ENCODE results near the gene C10orf71. TPM values are rescaled to one million over a fixed set of nuclear protein-coding genes. Genes with fewer than 3 reads are reported as not detected.

The C10orf71 gene
- total and polyA plus RNA-seq, 4 donors = under 0.01 to 0.27 (median 0.06) TPM; not detected in 1

DNA sequence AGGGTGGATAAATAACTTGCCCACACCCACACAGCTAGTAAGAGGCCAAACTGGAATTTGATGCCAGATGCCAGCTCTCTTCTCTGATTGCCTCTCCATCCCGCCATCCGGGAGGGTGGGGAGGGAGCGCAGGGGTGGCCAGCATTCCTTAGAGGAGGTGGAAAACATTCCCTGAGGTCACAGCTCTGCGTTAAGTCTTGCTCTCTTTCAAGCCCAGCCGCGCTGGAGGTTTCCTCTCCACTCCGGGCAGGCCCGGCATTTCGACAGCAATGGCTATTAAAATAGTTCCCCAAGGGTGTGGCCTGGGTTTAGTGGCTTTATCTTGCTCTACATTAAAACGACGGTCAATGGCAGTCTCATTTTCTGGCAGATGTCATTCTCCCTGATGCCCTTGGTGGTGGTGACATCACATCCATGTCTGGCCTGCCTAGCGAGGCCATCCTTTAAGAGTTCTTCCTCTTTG is 16.1 kb upstream of the C10orf71 start:
- 75% methylated on average over 9 of the region's 12 CpGs for WGBS (ENCODE audit: insufficient coverage)
- H3K36me3 ChIP-seq (ENCODE audit: control insufficient read depth, insufficient read depth, low read length) = no peaks in the 10 kb centered on the region
- no peak for DNase-seq (ENCODE audit: low read depth in 4 of 6, low spot score in 6 of 6)
- H3K4me3 ChIP-seq (ENCODE audit: low read depth, low read length) = no peak overlapping the region
- no peaks in the 10 kb centered on the region for H3K4me1 ChIP-seq (ENCODE audit: control insufficient read depth, insufficient read depth, low read length)
- no peaks in the 10 kb centered on the region for H3K27me3 ChIP-seq (ENCODE audit: control insufficient read depth, insufficient read depth, low read length)
- H3K27ac ChIP-seq (ENCODE audit: low read depth, low read length) = no peak overlapping the region
- no peaks in the 10 kb centered on the region for H3K9me3 ChIP-seq (ENCODE audit: control insufficient read depth, insufficient read depth, low read length)

DNA sequence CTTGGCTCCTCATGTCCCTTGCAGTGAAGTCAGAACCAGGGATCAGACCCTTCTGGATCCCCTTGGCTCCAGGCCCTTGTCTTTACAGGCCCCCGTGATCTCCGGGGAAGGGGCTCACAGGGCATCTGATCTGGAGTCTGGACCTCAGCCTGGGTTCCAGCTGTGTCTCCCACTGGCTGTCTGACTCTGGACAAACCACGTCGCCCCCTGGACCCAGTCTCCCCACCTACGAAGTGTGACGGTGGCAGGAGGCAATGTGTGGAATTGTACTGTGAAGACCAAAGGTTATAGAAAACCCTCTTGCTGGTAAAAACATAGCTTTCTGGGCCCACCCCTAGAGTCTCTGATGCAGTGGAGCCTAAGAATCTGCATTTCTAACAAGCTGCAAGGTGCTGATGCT is 15.5 kb upstream of the C10orf71 start:
- Histone ChIP-seq H3K9me3 (ENCODE audit: control insufficient read depth, insufficient read depth, low read length) (no peaks in the 10 kb centered on the region), H3K4me3 (ENCODE audit: low read depth, low read length) (no peak overlapping the region), H3K36me3 (ENCODE audit: control insufficient read depth, insufficient read depth, low read length) (no peaks in the 10 kb centered on the region), H3K27me3 (ENCODE audit: control insufficient read depth, insufficient read depth, low read length) (no peaks in the 10 kb centered on the region), H3K4me1 (ENCODE audit: control insufficient read depth, insufficient read depth, low read length) (no peaks in the 10 kb centered on the region), H3K27ac (ENCODE audit: low read depth, low read length) (no peak overlapping the region)
- no peak for DNase-seq (ENCODE audit: low read depth in 4 of 6, low spot score in 6 of 6)
- WGBS (ENCODE audit: insufficient coverage) = 94% methylated on average over 4 of the region's 6 CpGs

DNA sequence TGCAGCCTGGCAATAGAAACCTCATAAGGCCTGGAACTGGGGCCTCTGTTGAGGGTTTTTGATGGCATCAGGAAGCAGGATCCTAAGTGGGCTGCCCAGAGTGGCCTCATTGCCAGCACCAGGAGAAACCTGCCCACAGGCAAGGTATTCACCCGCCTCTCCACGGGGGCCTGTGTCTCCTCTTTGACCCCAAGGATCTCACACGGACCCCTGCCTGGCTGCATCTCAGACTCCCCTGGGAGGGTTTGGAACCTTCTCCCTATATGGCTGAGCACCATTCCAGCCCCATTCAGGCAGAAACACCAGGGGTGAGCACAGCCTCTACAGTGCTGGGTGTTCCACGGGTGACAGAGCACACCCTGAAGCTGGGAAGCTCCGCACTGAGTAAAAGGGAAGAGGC is 14.6 kb upstream of the C10orf71 start:
- DNase-seq (ENCODE audit: low read depth in 4 of 6, low spot score in 6 of 6) = no peak
- Histone ChIP-seq H3K4me3 (ENCODE audit: low read depth, low read length) (no peak overlapping the region), H3K27me3 (ENCODE audit: control insufficient read depth, insufficient read depth, low read length) (no peaks in the 10 kb centered on the region), H3K9me3 (ENCODE audit: control insufficient read depth, insufficient read depth, low read length) (no peaks in the 10 kb centered on the region), H3K4me1 (ENCODE audit: control insufficient read depth, insufficient read depth, low read length) (no peaks in the 10 kb centered on the region), H3K27ac (ENCODE audit: low read depth, low read length) (no peak overlapping the region), H3K36me3 (ENCODE audit: control insufficient read depth, insufficient read depth, low read length) (no peaks in the 10 kb centered on the region)
- WGBS (ENCODE audit: insufficient coverage) = 100% methylated on average over 5 of the region's 5 CpGs

DNA sequence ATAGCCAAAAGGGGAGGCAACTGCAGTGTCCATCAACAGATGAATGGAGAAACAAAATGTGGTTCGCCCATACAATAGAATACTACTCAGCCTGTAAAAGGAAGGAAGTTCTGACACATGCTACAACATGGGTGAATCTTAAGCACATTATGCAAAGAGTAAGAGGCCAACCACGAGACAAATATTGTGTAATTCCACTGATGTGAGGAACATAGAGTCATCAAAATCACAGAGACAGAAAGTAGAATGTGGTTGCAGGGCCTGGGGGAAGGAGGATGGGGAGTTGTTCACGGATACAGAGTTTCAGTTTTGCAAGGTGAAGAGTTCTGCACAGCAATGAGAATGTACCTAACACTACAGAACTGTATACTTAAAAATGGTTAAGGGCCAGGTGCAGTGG is 13.7 kb upstream of the C10orf71 start:
- DNase-seq (ENCODE audit: low read depth in 4 of 6, low spot score in 6 of 6) = no peak
- H3K9me3 ChIP-seq (ENCODE audit: control insufficient read depth, insufficient read depth, low read length) = no peaks in the 10 kb centered on the region
- H3K36me3 ChIP-seq (ENCODE audit: control insufficient read depth, insufficient read depth, low read length) = no peaks in the 10 kb centered on the region
- no peak overlapping the region for H3K4me3 ChIP-seq (ENCODE audit: low read depth, low read length)
- no peak overlapping the region for H3K27ac ChIP-seq (ENCODE audit: low read depth, low read length)
- no peaks in the 10 kb centered on the region for H3K27me3 ChIP-seq (ENCODE audit: control insufficient read depth, insufficient read depth, low read length)
- H3K4me1 ChIP-seq (ENCODE audit: control insufficient read depth, insufficient read depth, low read length) = no peaks in the 10 kb centered on the region
- WGBS (ENCODE audit: insufficient coverage) = 100% methylated on average over 1 of the region's 3 CpGs

DNA sequence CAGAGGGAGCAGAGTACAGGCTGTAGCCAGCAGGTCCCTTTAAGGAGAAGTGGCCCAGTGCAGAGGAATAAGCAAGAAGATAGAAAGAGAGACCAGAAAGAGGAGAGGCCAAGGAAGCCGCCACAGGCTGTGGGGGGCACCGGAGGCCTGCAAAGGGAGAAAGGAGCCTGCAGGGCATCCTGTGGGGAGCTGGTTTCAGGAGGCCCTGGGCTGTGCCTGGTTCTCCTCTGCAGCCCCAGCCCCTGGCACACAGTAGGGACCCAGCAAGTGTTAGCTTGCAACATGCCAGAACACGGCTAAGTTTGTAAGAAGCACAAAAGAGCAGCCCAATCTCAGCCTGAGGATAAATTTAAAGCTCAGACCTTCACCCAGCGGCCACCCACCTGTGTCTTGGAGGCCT is 12.3 kb upstream of the C10orf71 start:
- Histone ChIP-seq H3K27me3 (ENCODE audit: control insufficient read depth, insufficient read depth, low read length) (no peaks in the 10 kb centered on the region), H3K4me1 (ENCODE audit: control insufficient read depth, insufficient read depth, low read length) (no peaks in the 10 kb centered on the region), H3K4me3 (ENCODE audit: low read depth, low read length) (no peak overlapping the region), H3K9me3 (ENCODE audit: control insufficient read depth, insufficient read depth, low read length) (no peaks in the 10 kb centered on the region), H3K36me3 (ENCODE audit: control insufficient read depth, insufficient read depth, low read length) (no peaks in the 10 kb centered on the region), H3K27ac (ENCODE audit: low read depth, low read length) (no peak overlapping the region)
- DNase-seq (ENCODE audit: low read depth in 4 of 6, low spot score in 6 of 6) = no peak
- WGBS (ENCODE audit: insufficient coverage) = 69% methylated on average over 4 of the region's 4 CpGs

DNA sequence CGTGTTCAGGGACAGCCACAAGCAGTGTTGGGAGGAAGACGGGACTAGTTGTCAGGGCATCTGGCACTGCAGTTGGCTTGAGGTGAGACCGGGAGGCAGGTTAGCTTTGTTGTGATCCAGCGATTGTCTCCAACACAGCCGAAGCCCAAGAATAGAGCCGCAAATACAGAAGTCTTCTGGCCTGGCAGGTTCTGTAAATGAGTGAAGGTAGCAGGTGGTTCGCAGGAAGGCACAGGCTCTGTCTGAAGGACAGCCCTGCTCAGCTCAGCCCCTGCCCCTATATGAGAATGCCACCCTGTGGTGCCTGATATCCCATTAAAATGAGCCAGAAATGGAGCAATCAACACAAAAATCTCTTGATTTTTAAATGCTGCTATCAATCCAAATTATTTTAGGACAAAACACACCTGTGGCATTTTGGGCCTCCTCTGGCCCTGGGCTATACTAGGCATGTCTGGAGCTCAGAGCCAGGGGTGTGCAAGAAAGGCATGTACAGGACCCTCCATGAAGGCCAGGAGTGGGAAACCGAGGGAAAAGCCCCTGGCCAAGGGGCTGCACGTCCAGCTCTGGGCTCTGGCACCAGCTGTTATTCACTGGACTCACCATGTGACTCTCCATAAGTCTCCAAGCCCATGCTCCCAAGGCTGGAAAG is 11.2 kb upstream of the C10orf71 start:
- Histone ChIP-seq H3K4me3 (ENCODE audit: low read depth, low read length) (no peak overlapping the region), H3K9me3 (ENCODE audit: control insufficient read depth, insufficient read depth, low read length) (no peaks in the 10 kb centered on the region), H3K4me1 (ENCODE audit: control insufficient read depth, insufficient read depth, low read length) (no peaks in the 10 kb centered on the region), H3K27me3 (ENCODE audit: control insufficient read depth, insufficient read depth, low read length) (no peaks in the 10 kb centered on the region), H3K36me3 (ENCODE audit: control insufficient read depth, insufficient read depth, low read length) (no peaks in the 10 kb centered on the region), H3K27ac (ENCODE audit: low read depth, low read length) (no peak overlapping the region)
- 95% methylated on average over 7 of the region's 9 CpGs for WGBS (ENCODE audit: insufficient coverage)
- no peak for DNase-seq (ENCODE audit: low read depth in 4 of 6, low spot score in 6 of 6)

DNA sequence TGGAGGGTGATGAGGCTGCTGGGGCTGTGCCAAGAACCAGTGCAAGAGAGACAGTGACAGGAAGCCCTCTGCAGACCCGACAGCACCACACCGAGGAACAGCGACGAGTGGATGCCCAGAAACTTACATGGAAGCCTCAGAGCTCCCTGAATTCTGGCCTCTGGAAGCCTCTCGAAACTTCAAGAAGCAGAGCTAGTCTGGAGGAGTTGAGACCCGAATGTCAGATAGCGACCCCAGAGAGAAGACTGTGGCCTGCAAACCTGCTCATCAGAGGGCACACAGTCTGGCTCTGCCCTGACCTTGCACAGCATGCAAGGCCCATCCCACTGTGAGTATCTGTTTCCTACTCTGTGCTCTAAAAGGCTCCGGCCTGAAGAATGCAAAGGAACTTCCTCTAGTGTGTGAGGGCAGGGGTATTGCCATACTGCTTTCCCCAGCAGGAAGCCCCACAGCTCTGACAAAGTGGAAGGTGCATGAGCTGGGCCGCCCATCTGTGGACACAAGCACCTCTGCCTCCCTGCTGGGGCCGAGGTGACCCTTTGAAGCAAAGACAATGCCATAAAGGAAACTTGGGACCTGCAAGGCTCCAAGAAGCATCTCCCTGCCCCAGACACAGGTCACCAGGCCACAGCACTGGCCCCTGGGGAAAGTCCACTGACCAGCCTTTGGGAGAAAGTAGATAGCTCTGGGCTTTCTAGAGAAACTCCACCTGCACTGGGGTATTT is 10.5 kb upstream of the C10orf71 start:
- no peaks in the 10 kb centered on the region for H3K27me3 ChIP-seq (ENCODE audit: control insufficient read depth, insufficient read depth, low read length)
- H3K36me3 ChIP-seq (ENCODE audit: control insufficient read depth, insufficient read depth, low read length) = no peaks in the 10 kb centered on the region
- H3K9me3 ChIP-seq (ENCODE audit: control insufficient read depth, insufficient read depth, low read length) = no peaks in the 10 kb centered on the region
- DNase-seq (ENCODE audit: low read depth in 4 of 6, low spot score in 6 of 6) = no peak
- H3K4me1 ChIP-seq (ENCODE audit: control insufficient read depth, insufficient read depth, low read length) = no peaks in the 10 kb centered on the region
- no peak overlapping the region for H3K4me3 ChIP-seq (ENCODE audit: low read depth, low read length)
- 83% methylated on average over 10 of the region's 10 CpGs for WGBS (ENCODE audit: insufficient coverage)
- no peak overlapping the region for H3K27ac ChIP-seq (ENCODE audit: low read depth, low read length)

DNA sequence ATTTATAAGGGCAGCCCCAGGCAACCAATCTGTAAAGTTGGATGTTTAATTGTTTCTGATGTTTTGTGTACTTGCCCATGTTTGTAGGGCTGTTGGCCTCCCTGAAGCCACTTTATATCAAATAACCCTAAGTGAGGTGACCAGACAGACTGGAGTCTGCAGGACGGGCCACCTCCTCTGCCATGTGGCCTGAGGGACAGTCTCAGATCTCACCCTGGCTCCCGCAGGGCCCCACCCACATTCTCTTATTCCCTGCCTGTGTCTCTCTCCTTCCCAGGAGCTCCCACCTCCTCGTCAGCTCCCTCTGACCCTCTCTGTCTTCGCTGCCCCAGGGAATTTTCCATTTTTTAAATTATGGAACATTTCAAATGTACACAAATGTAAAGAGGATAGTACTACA is 9.5 kb upstream of the C10orf71 start:
- no peak for DNase-seq (ENCODE audit: low read depth in 4 of 6, low spot score in 6 of 6)
- Histone ChIP-seq H3K36me3 (ENCODE audit: control insufficient read depth, insufficient read depth, low read length) (no peaks in the 10 kb centered on the region), H3K4me3 (ENCODE audit: low read depth, low read length) (no peak overlapping the region), H3K27ac (ENCODE audit: low read depth, low read length) (no peak overlapping the region), H3K9me3 (ENCODE audit: control insufficient read depth, insufficient read depth, low read length) (no peaks in the 10 kb centered on the region), H3K4me1 (ENCODE audit: control insufficient read depth, insufficient read depth, low read length) (no peaks in the 10 kb centered on the region), H3K27me3 (ENCODE audit: control insufficient read depth, insufficient read depth, low read length) (no peaks in the 10 kb centered on the region)
- WGBS (ENCODE audit: insufficient coverage) = 78% methylated on average over 2 of the region's 4 CpGs

DNA sequence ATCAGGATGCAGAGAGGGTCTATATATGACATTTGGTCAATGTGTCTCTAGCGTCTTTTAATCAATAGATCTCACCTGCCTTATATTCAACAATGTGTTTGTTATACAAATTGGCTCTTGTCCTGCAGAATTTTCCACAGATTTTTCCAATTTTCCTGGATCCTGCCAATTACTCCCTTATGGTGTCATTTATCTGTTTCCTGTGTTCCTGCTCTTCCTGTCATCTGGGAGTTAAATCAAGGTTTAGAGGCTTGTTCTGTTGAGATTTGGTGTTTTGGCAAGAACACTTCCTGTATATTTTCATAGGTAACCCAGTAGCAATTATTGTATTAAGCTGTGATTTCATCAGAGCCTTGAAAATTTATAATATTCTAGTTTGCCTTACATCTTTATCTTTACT is 8.8 kb upstream of the C10orf71 start:
- H3K27ac ChIP-seq (ENCODE audit: low read depth, low read length) = no peak overlapping the region

DNA sequence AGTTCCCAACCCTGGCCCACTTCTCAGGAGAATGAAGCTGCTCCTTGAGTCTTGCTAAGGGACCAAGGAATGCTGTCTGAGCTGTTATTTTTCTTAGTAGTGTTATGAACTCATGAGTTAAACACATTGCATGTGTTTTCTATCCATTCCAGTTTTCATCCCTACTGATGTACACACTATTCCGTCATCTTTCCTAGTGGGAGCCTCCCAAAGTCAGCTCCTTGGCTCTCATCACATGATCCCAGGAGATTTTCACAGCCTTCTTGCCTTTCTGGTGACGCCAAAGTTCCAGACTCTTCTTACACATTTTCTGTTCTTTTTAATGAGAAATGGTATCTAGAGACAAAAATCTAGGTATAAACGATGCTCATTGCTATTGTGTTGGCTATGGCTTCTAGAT is 8.4 kb upstream of the C10orf71 start:
- 55% methylated on average over 1 of the region's 3 CpGs for WGBS (ENCODE audit: insufficient coverage)

More for the DNA sequence above, 8.8 kb upstream of the C10orf71 start:
- no CpG with 5 or more reads among the region's 1 CpG for WGBS (ENCODE audit: insufficient coverage)
- H3K4me3 ChIP-seq (ENCODE audit: low read depth, low read length) = no peak overlapping the region
- no peaks in the 10 kb centered on the region for H3K4me1 ChIP-seq (ENCODE audit: control insufficient read depth, insufficient read depth, low read length)
- no peak for DNase-seq (ENCODE audit: low read depth in 4 of 6, low spot score in 6 of 6)
- H3K27me3 ChIP-seq (ENCODE audit: control insufficient read depth, insufficient read depth, low read length) = no peaks in the 10 kb centered on the region
- H3K9me3 ChIP-seq (ENCODE audit: control insufficient read depth, insufficient read depth, low read length) = no peaks in the 10 kb centered on the region
- H3K36me3 ChIP-seq (ENCODE audit: control insufficient read depth, insufficient read depth, low read length) = no peaks in the 10 kb centered on the region

More for the DNA sequence above, 8.4 kb upstream of the C10orf71 start:
- Histone ChIP-seq H3K4me3 (ENCODE audit: low read depth, low read length) (no peak overlapping the region), H3K27ac (ENCODE audit: low read depth, low read length) (no peak overlapping the region), H3K27me3 (ENCODE audit: control insufficient read depth, insufficient read depth, low read length) (no peaks in the 10 kb centered on the region), H3K9me3 (ENCODE audit: control insufficient read depth, insufficient read depth, low read length) (no peaks in the 10 kb centered on the region), H3K36me3 (ENCODE audit: control insufficient read depth, insufficient read depth, low read length) (no peaks in the 10 kb centered on the region), H3K4me1 (ENCODE audit: control insufficient read depth, insufficient read depth, low read length) (no peaks in the 10 kb centered on the region)
- no peak for DNase-seq (ENCODE audit: low read depth in 4 of 6, low spot score in 6 of 6)
